ENCODE data around the gene MSI2. TPM values are rescaled to one million over a fixed set of nuclear protein-coding genes. Genes with fewer than 3 reads are reported as not detected.

Gene MSI2
- total RNA-seq, 6 experiments from 2014 or later: 12.0 to 22.6 (median 19.4) TPM

- H3K36me3 ChIP-seq: no peaks in the 10 kb centered on the region
- no peak overlapping the region for H3K4me3 ChIP-seq
- ATAC-seq (peak; percentile 80 to 95 (median 90)), DNase-seq (peak; percentile 76 to 92 (median 87))
- H3K27ac ChIP-seq: no peak overlapping the region
- TF ChIP-seq CTCF (IDR thresholded peaks at IDR 0.05) (no peak), POLR2A (IDR thresholded peaks at IDR 0.05) (no peak)
- 19% methylated on average over 7 of the region's 7 CpGs for WGBS (ENCODE audit: insufficient coverage, low coverage, low lambda C conversion rate, missing lambda C conversion rate)
- H3K4me1 ChIP-seq: peaks cover 3 to 36% (median 19%) of the 10 kb centered on the region in 4 donors
- intact Hi-C loops (cut with DNase I): no loop called here
- H3K9me3 ChIP-seq: no peaks in the 10 kb centered on the region
- no peaks in the 10 kb centered on the region for H3K27me3 ChIP-seq
Observed at GRCh38 chr17:57377094-57377493, 120.8 kb downstream of the MSI2 start.

GRCh38 chr17:57379237-57379894 lies 123.0 kb downstream of the MSI2 start:
- intact Hi-C loops (cut with DNase I): no loop called here
- no peak overlapping the region for H3K4me3 ChIP-seq
- DNase-seq (no peak), ATAC-seq (no peak)
- H3K4me1 ChIP-seq: peaks cover 0 to 24% (median 12%) of the 10 kb centered on the region in 4 donors
- WGBS (ENCODE audit: insufficient coverage, low coverage, low lambda C conversion rate, missing lambda C conversion rate): 53% methylated on average over 11 of the region's 13 CpGs
- no peak for TF ChIP-seq CTCF (IDR thresholded peaks at IDR 0.05)
- H3K36me3 ChIP-seq: no peaks in the 10 kb centered on the region
- peak overlapping the region in 1 of 3 donors; percentile 29 for H3K27ac ChIP-seq
- H3K9me3 ChIP-seq: no peaks in the 10 kb centered on the region
- H3K27me3 ChIP-seq: no peaks in the 10 kb centered on the region

- Histone ChIP-seq H3K4me3 (no peak overlapping the region), H3K27me3 (no peaks in the 10 kb centered on the region), H3K4me1 (peaks cover 0 to 23% (median 12%) of the 10 kb centered on the region in 4 donors), H3K27ac (peak overlapping the region in 1 of 3 donors; percentile 29), H3K9me3 (no peaks in the 10 kb centered on the region), H3K36me3 (no peaks in the 10 kb centered on the region)
- TF ChIP-seq CTCF (IDR thresholded peaks at IDR 0.05): no peak
- intact Hi-C loops (cut with DNase I): no loop called here
- WGBS (ENCODE audit: insufficient coverage, low coverage, low lambda C conversion rate, missing lambda C conversion rate): 90% methylated on average over 6 of the region's 12 CpGs
- DNase-seq (no peak), ATAC-seq (no peak)
Observed at GRCh38 chr17:57379895-57380434, 123.6 kb downstream of the MSI2 start.

GRCh38 chr17:57381498-57381897 lies 125.2 kb downstream of the MSI2 start:
- WGBS (ENCODE audit: insufficient coverage, low coverage, low lambda C conversion rate, missing lambda C conversion rate): 91% methylated on average over 4 of the region's 4 CpGs
- Histone ChIP-seq H3K4me3 (no peak overlapping the region), H3K27me3 (no peaks in the 10 kb centered on the region), H3K27ac (no peak overlapping the region), H3K4me1 (peaks cover 0 to 17% (median 6%) of the 10 kb centered on the region in 4 donors), H3K9me3 (no peaks in the 10 kb centered on the region), H3K36me3 (no peaks in the 10 kb centered on the region)
- ATAC-seq (no peak), DNase-seq (no peak)
- TF ChIP-seq POLR2A (IDR thresholded peaks at IDR 0.05) (no peak), CTCF (IDR thresholded peaks at IDR 0.05) (no peak)
- intact Hi-C loops (cut with DNase I): no loop called here

Data from right lobe of liver (tissue), 6 donors.